Natural killer cell (primary cell): ENCODE data around the gene ITGA1. TPM values are rescaled to one million over a fixed set of nuclear protein-coding genes. Genes with fewer than 3 reads are reported as not detected.

Source experiments
- ATAC-seq, 3 donors: fragments of 150-1000 bp in 2 of 3; fragments of 200-7000 bp in 1 of 3; cut with Tn5 transposase; 1 replicate in 1 of 3; 2 replicates in 2 of 3; pipeline ENCODE4 v1.10.0; 2021; ENCODE audit warnings: mild to moderate bottlenecking in 2 of 3, moderate library complexity in 2 of 3
- DNase-seq, 2 donors: peaks; one replicate each; pipeline versions ENCODE4 v3.0.0 to v3.0.0-alpha.2; 2013 to 2021; ENCODE audit warnings: mixed read lengths in 1 of 2
- H3K27ac ChIP-seq: one replicate; pipeline ENCODE4 v1.5.1; 2013; ENCODE audit warnings: mild to moderate bottlenecking, low read length
- H3K27me3 ChIP-seq: one replicate; pipeline ENCODE4 v1.6.1; 2013; ENCODE audit warnings: low read length; ENCODE audit not compliant: control insufficient read depth, insufficient read depth
- H3K36me3 ChIP-seq: one replicate; pipeline ENCODE4 v1.6.1; 2013; ENCODE audit warnings: low read length; ENCODE audit not compliant: control insufficient read depth, insufficient read depth
- H3K4me1 ChIP-seq: one replicate; pipeline ENCODE4 v1.6.1; 2013; ENCODE audit warnings: low read length; ENCODE audit not compliant: control insufficient read depth, insufficient read depth
- H3K4me3 ChIP-seq: one replicate; pipeline ENCODE4 v1.5.1; 2013; ENCODE audit warnings: low read length
- H3K9me3 ChIP-seq: one replicate; pipeline ENCODE4 v1.6.1; 2013; ENCODE audit warnings: low read length; ENCODE audit not compliant: control insufficient read depth, insufficient read depth
- H3K27ac Mint-ChIP-seq, 2 donors: one replicate each; pipeline ENCODE4 v1.8.0; 2022; ENCODE audit warnings: mild to moderate bottlenecking in 2 of 2, mixed read lengths in 2 of 2, moderate library complexity in 1 of 2
- H3K27me3 Mint-ChIP-seq, 2 donors: one replicate each; pipeline ENCODE4 v1.8.0; 2022; ENCODE audit warnings: low read depth in 2 of 2, mixed read lengths in 2 of 2
- H3K36me3 Mint-ChIP-seq: one replicate; pipeline ENCODE4 v1.8.0; 2022; ENCODE audit warnings: mixed read lengths
- H3K4me1 Mint-ChIP-seq, 2 donors: one replicate each; pipeline ENCODE4 v1.8.0; 2022; ENCODE audit warnings: mixed read lengths in 2 of 2
- H3K4me3 Mint-ChIP-seq: one replicate; pipeline ENCODE4 v1.8.0; 2022; ENCODE audit warnings: mild to moderate bottlenecking, moderate library complexity, mixed read lengths
- H3K9me3 Mint-ChIP-seq, 2 donors: one replicate each; pipeline ENCODE4 v1.8.0; 2022; ENCODE audit warnings: mixed read lengths in 2 of 2
- CTCF ChIP-seq: fragments of 200-600 bp; IDR thresholded peaks from one replicate; pipeline ENCODE4 v1.8.0; 2022; ENCODE audit warnings: antibody characterized with exemption
- WGBS: methylation state at CpG from one replicate; pipeline ENCODE4 v1.1.7; 2013; ENCODE audit warnings: missing lambda C conversion rate; ENCODE audit not compliant: insufficient coverage; 5-methylcytosine and 5-hydroxymethylcytosine counted together
- intact Hi-C: fragments of 100-400 bp; cut with micrococcal nuclease; formaldehyde crosslinking; loops from one replicate; pipeline ENCODE4 v1.14.2; 2022
- total RNA-seq, 4 donors: library from RNA; stranded (reverse); fragments of 120-200 nt in 1 of 4; gene quantifications; one replicate each; pipeline versions ENCODE4 v1.2.3 to v1.2.4, GENCODE V29; 2013 to 2022

Gene ITGA1
- total RNA-seq, 3 donors from 2014 or later (not counting 1 experiment from before 2014, with no cell fraction given): 0.45 to 0.82 (median 0.47) TPM

DNA sequence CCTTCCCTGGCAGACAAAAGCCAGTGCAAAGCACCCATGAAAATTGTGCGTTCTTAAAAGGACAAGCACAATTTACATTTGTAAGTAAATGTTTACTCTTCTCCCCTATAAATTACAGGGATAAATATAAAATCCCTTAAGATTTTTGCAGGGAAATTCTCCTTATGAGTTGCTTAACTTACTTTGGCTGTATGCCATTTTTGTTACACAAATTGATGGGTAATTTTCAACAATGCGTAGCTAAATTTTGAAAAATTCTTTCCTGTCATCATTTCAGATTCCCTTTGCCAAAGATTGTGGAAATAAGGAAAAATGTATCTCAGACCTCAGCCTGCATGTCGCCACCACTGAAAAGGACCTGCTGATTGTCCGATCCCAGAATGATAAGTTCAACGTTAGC is 137.3 kb downstream of the ITGA1 start:
- H3K4me1 Mint-ChIP-seq: no peaks in the 10 kb centered on the region
- WGBS: 92% methylated on average over 4 of the region's 5 CpGs
- H3K4me1 ChIP-seq: no peaks in the 10 kb centered on the region
- DNase-seq: no peak
- H3K36me3 ChIP-seq: no peaks in the 10 kb centered on the region
- no peak overlapping the region for H3K27ac ChIP-seq
- peaks cover 9 to 13% of the 10 kb centered on the region in 2 donors for H3K27me3 Mint-ChIP-seq
- H3K36me3 Mint-ChIP-seq: no peaks in the 10 kb centered on the region
- no peak overlapping the region for H3K4me3 ChIP-seq
- H3K27me3 ChIP-seq: no peaks in the 10 kb centered on the region
- intact Hi-C loops: no loop called here
- no peaks in the 10 kb centered on the region for H3K9me3 ChIP-seq
- no peak for ATAC-seq
- no peak overlapping the region for H3K27ac Mint-ChIP-seq
- no peak overlapping the region for H3K4me3 Mint-ChIP-seq
- H3K9me3 Mint-ChIP-seq: no peaks in the 10 kb centered on the region
- no peak for TF ChIP-seq CTCF

GRCh38 chr5:52928689-52929088 is 141.0 kb downstream of the ITGA1 start:
- Mint-ChIP-seq H3K27me3 (peaks cover 6 to 10% of the 10 kb centered on the region in 2 donors), H3K36me3 (no peaks in the 10 kb centered on the region), H3K27ac (no peak overlapping the region), H3K9me3 (no peaks in the 10 kb centered on the region), H3K4me3 (no peak overlapping the region), H3K4me1 (no peaks in the 10 kb centered on the region)
- no peak for TF ChIP-seq CTCF
- Histone ChIP-seq H3K36me3 (no peaks in the 10 kb centered on the region), H3K4me1 (no peaks in the 10 kb centered on the region), H3K9me3 (no peaks in the 10 kb centered on the region), H3K27me3 (no peaks in the 10 kb centered on the region), H3K27ac (no peak overlapping the region), H3K4me3 (no peak overlapping the region)
- 25% methylated on average over 1 of the region's 2 CpGs for WGBS
- intact Hi-C loops: no loop called here
- ATAC-seq (no peak), DNase-seq (no peak)

DNA sequence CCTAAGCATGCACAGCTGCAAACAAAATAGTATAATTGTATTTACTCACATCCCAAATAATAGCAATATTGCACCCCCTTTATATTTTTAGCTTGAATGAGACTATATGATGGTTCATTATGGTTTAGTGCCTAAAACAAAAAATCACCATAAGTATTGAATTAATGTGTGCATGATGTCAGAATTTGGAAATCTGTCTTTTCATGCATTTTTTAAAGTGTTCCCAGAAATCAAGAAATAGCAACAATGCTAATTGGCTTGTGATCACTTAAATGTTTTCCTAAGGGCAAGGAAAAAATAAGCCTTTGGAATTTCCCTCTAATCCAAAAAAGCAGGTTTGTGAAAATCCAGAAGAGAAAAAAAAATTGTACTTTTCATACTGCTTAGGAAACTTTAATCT is 150.5 kb downstream of the ITGA1 start:
- no peak for TF ChIP-seq CTCF
- H3K27me3 Mint-ChIP-seq: peaks cover 11 to 27% of the 10 kb centered on the region in 2 donors
- no peak overlapping the region for H3K27ac Mint-ChIP-seq
- Histone ChIP-seq H3K4me1 (no peaks in the 10 kb centered on the region), H3K4me3 (no peak overlapping the region), H3K9me3 (no peaks in the 10 kb centered on the region), H3K36me3 (no peaks in the 10 kb centered on the region), H3K27me3 (no peaks in the 10 kb centered on the region), H3K27ac (no peak overlapping the region)
- no peaks in the 10 kb centered on the region for H3K9me3 Mint-ChIP-seq
- H3K4me3 Mint-ChIP-seq: no peak overlapping the region
- DNase-seq (no peak), ATAC-seq (no peak)
- intact Hi-C loops: no loop called here
- H3K4me1 Mint-ChIP-seq: no peaks in the 10 kb centered on the region
- H3K36me3 Mint-ChIP-seq: no peaks in the 10 kb centered on the region

DNA sequence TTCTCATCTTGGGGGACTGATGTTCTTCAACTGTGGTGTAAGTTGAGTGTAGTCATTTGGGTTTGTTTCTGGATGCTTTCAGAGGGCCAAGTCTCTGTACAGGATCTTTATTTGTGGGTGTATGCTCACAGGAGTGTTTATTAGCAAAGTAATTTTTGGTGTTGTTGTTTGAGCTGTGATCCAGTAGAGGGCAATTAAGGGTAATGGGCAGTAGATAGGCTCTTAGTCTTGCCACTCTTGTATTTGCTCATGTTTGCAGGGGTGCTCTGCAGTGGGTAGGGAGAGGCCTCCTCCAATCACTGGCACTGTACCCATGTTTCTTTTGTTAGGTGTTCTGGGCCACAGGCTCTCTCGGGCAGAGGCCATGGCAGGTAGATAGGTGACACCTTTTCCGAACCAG is 155.6 kb downstream of the ITGA1 start:
- H3K9me3 Mint-ChIP-seq: no peaks in the 10 kb centered on the region
- DNase-seq: no peak
- no peak for TF ChIP-seq CTCF

More for the DNA sequence above, 155.6 kb downstream of the ITGA1 start:
- Histone ChIP-seq H3K36me3 (no peaks in the 10 kb centered on the region), H3K27ac (no peak overlapping the region), H3K9me3 (no peaks in the 10 kb centered on the region), H3K4me3 (no peak overlapping the region), H3K27me3 (no peaks in the 10 kb centered on the region), H3K4me1 (no peaks in the 10 kb centered on the region)
- WGBS: 94% methylated on average over 2 of the region's 2 CpGs
- H3K4me1 Mint-ChIP-seq: peaks cover 1 to 13% of the 10 kb centered on the region in 2 donors
- no peak overlapping the region for H3K4me3 Mint-ChIP-seq
- H3K27ac Mint-ChIP-seq: no peak overlapping the region
- H3K27me3 Mint-ChIP-seq: peaks cover 2 to 10% of the 10 kb centered on the region in 2 donors
- peak in 2 of 3 donors; percentile 26 to 34 for ATAC-seq
- no peaks in the 10 kb centered on the region for H3K36me3 Mint-ChIP-seq
- intact Hi-C loops: no loop called here
